ENCODE results near the gene FGA.

The FGA gene

DNA sequence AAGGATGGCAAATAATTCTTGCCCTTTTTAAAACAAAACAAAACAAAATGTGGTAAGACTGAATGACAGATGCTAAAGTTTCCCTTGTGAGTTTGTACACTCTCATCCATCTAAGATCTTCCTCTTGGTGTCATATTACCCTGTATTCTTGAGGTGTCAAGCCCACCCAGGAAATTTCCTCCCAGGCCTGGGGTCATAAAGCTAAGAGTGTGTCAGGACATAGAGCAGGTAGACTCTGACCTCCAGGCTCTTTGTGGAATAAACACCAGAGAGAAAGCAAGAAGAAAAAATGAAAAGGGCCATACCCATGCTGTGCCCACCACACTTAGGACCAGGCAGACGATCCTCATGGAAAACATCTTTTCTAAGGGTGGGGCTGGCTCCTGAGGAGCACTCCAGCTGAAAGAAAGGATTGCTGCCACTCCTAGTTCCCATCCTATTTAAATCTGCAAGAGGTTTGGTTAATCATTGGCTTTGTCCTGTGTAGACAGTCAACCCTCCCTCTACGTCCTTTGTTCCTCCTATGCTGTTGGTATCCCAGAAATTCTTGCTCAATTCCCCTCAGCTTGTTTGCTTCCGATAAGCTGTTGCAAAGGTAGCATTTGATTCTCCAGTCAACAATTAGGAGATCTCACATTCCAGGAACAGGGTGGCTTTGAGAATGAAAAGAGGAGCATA lies at the start of gene FGA:
TSS of gene FGA (minus strand) at position 414 of the 678 bp plus-strand sequence. CDS start at position 359, 55 bp downstream.
- TF ChIP-seq, protein P1, sequence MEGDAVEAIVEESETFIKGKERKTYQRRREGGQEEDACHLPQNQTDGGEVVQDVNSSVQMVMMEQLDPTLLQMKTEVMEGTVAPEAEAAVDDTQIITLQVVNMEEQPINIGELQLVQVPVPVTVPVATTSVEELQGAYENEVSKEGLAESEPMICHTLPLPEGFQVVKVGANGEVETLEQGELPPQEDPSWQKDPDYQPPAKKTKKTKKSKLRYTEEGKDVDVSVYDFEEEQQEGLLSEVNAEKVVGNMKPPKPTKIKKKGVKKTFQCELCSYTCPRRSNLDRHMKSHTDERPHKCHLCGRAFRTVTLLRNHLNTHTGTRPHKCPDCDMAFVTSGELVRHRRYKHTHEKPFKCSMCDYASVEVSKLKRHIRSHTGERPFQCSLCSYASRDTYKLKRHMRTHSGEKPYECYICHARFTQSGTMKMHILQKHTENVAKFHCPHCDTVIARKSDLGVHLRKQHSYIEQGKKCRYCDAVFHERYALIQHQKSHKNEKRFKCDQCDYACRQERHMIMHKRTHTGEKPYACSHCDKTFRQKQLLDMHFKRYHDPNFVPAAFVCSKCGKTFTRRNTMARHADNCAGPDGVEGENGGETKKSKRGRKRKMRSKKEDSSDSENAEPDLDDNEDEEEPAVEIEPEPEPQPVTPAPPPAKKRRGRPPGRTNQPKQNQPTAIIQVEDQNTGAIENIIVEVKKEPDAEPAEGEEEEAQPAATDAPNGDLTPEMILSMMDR (conservative IDR thresholded peaks at IDR 0.05; ENCODE audit: low read depth) = no peak
- POLR2A ChIA-PET (ENCODE audit: low non-redundant PET) = no interaction called here
- CTCF ChIA-PET = no interaction called here
- H3K27ac ChIP-seq = no peak within 1 kb of the TSS
- no peak for DNase-seq (ENCODE audit: low spot score)

DNA sequence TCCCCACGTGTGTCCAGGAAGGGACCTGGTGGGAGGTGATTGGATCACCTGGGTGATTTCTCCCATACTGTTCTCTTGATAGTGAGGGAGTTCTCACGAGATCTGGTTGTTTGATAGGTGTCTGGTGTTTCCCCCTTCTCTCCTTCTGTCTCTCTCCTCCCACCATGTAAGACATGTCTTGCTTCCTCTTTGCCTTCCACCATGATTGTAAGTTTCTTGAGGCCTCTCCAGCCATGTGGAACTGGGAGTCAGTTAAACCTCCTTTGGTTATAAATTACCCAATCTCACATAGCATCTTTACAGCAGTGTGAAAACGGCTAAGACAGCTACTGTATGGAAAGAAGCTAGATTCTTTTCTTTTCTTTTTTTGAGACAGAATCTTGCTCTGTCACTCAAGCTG lies 43.5 kb upstream of the FGA start:
- no peak for DNase-seq (ENCODE audit: low spot score)
- POLR2A ChIA-PET (ENCODE audit: low non-redundant PET) = no interaction called here
- TF ChIP-seq, protein P1 (conservative IDR thresholded peaks at IDR 0.05; ENCODE audit: low read depth) = no peak
- CTCF ChIA-PET = interaction anchor here (0.6 kb wide), 1 partner anchor 109 kb away, joined by 3 read pairs; the partner anchor contains the start of gene LRAT
- H3K27ac ChIP-seq = no peak overlapping the region

DNA sequence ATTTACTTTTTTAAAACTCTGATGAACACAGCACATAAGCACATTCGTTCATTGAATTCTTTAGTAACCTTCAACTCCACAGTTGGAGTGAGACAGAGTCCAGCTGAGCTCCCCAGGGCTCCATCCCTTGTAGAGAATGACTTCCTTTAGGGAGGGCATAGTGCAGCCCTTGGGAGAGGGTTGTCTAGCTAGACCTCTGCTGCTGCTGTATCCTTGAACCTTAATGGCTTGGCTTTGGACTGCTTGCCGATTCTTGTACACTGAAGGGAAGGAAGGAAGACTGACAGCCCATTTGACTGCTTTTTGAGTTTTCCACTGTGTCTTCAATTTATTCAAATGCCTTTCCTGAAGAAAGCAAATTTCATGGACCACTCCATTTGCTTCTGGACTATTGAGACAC lies 41.3 kb upstream of the FGA start:
- DNase-seq (ENCODE audit: low spot score) = no peak
- H3K27ac ChIP-seq = no peak overlapping the region
- TF ChIP-seq, protein P1 (conservative IDR thresholded peaks at IDR 0.05; ENCODE audit: low read depth) = no peak
- POLR2A ChIA-PET (ENCODE audit: low non-redundant PET) = no interaction called here
- CTCF ChIA-PET = no interaction called here

DNA sequence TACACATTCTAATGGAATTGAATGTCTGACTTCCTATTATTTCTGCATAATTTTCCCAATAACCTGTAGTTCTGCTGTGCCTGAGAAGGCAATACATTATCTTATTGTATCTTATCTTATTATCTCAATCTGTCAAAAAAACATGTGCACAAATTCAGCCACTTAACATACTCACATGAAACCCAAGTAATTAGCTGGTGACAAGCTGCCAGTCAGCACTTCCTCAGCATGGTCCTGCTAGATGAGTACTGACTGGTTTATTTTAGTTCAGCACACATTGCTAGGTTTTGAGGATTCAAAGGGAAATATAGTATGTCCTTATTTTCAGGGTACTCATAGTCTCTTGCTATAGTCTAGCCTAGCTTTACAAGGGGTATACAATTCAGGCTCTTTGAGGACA lies 39.8 kb upstream of the FGA start:
- ChIA-PET CTCF (interaction anchor here (0.7 to 1.1 kb wide), 2 partner anchors 71 to 150 kb away, joined by 3 read pairs; no protein-coding TSS in a partner anchor), POLR2A (ENCODE audit: low non-redundant PET) (no interaction called here)
- no peak for DNase-seq (ENCODE audit: low spot score)
- H3K27ac ChIP-seq = no peak overlapping the region
- TF ChIP-seq, protein P1 (conservative IDR thresholded peaks at IDR 0.05; ENCODE audit: low read depth) = no peak

DNA sequence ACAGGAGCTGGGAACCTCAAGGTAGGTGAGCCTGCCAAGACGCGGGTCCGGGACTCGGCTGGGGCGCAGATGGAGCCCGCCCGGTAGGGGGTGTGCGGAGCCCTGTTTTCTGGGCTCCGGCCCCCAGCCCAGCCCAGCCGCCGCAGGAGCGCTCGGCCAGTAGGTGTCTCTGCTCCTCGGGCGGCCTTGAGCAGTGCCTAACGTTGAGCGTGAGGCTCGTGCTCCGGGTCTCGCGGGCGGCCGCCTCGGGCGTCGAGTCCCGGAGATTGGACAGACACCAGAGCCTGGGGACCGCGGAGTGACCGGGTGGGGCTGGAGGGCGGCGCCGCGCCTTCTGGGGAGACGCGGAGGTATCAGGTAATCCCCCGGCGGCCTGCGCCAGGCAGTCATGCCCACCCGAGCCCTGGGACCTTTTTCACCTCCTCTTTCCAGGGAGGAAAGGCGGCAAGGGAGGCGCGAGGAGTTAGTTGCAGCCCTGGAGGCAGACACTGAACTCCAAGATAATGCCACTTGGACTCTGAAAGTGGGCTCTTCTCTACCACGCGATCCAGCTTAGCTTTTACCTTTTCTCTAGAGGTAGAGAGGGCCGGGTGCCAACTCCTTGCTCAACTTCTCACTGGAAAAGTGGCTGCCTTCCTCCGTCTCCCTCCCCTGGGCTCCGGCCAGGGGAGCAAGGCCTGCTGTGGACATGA lies 36.4 kb upstream of the FGA start:
- CTCF ChIA-PET = interaction anchor here (0.6 to 9.0 kb wide), 6 partner anchors 10 to 169 kb away, joined by 3 to 62 read pairs (median 3); partner anchors contain the start of gene FGB
- peak; percentile 46 for DNase-seq (ENCODE audit: low spot score)
- POLR2A ChIA-PET (ENCODE audit: low non-redundant PET) = no interaction called here
- TF ChIP-seq, protein P1 (conservative IDR thresholded peaks at IDR 0.05; ENCODE audit: low read depth) = peak; percentile 62
- H3K27ac ChIP-seq = no peak overlapping the region

DNA sequence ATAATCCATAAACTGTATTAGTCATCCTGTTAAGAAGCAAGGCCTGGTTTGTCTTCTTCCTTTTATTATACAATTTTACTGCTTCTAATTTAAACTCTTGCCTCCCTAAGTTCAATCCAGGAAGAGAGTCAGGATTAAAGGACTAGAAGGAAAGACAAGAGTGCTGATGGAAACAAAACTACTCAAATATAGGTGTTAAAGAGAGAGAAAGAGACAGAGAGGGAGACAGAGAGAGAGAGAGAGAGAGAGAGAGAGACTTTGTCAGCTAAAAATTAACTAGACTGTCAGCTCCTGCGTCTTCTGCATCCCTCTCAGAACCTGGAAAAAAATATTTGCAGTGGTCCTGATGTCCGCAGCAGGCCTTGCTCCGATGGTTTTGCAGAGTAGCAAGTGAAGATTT lies 35.4 kb upstream of the FGA start:
- POLR2A ChIA-PET (ENCODE audit: low non-redundant PET) = no interaction called here

More for the DNA sequence above, 35.4 kb upstream of the FGA start:
- TF ChIP-seq, protein P1 (conservative IDR thresholded peaks at IDR 0.05; ENCODE audit: low read depth) = no peak
- H3K27ac ChIP-seq = no peak overlapping the region
- DNase-seq (ENCODE audit: low spot score) = no peak
- CTCF ChIA-PET = interaction anchor here (0.6 to 9.0 kb wide), 6 partner anchors 9 to 275 kb away, joined by 3 to 62 read pairs (median 3); no protein-coding TSS in a partner anchor

Data from RWPE1 (cell line).